HepG2 (cell line): ENCODE measurements around the gene RBL1. TPM values are rescaled to one million over a fixed set of nuclear protein-coding genes. Genes with fewer than 3 reads are reported as not detected.
A peak's percentile ranks its signal among the peaks of the same experiment; 100 is the strongest.

Source experiments
- ATF3 ChIP-seq: sonication (generic); formaldehyde crosslinking; IDR thresholded peaks from 2 replicates; pipeline ENCODE4 v1.4.0; 2020; ENCODE audit warnings: missing genetic modification reagents
- CBX1 ChIP-seq: IDR thresholded peaks from one replicate; pipeline ENCODE4 v1.6.1; 2016; ENCODE audit warnings: antibody characterized with exemption, low read depth
- GPBP1L1 ChIP-seq: sonication (generic); formaldehyde crosslinking; IDR thresholded peaks from 2 replicates; pipeline ENCODE4 v1.5.0; 2020; ENCODE audit warnings: mild to moderate bottlenecking, missing genetic modification reagents
- MYNN ChIP-seq: sonication (generic); formaldehyde crosslinking; IDR thresholded peaks from 2 replicates; pipeline ENCODE4 v1.4.0; 2020; ENCODE audit warnings: mild to moderate bottlenecking, low read depth, missing genetic modification reagents
- PAXIP1 ChIP-seq: sonication (generic); formaldehyde crosslinking; conservative IDR thresholded peaks from 2 replicates; pipeline ENCODE4 v1.4.0; 2020; ENCODE audit warnings: mild to moderate bottlenecking, missing genetic modification reagents, moderate library complexity
- TOE1 ChIP-seq: sonication (generic); formaldehyde crosslinking; IDR thresholded peaks from 2 replicates; pipeline ENCODE4 v1.4.0; 2020; ENCODE audit warnings: mild to moderate bottlenecking, missing genetic modification reagents
- TRIM24 ChIP-seq: sonication (generic); formaldehyde crosslinking; IDR thresholded peaks from 2 replicates; pipeline ENCODE4 v1.8.0; 2022; ENCODE audit warnings: mild to moderate bottlenecking, missing genetic modification reagents
- ZFP41 ChIP-seq: sonication (generic); formaldehyde crosslinking; IDR thresholded peaks from 2 replicates; pipeline ENCODE4 v1.4.0; 2020; ENCODE audit warnings: mild to moderate bottlenecking, missing genetic modification reagents, borderline replicate concordance
- ZFP91 ChIP-seq: sonication (generic); formaldehyde crosslinking; IDR thresholded peaks from 2 replicates; pipeline ENCODE4 v1.9.0; 2022; ENCODE audit warnings: missing genetic modification reagents, mild to moderate bottlenecking, borderline replicate concordance
- ZHX2 ChIP-seq, 2 experiments: sonication (generic) in 1 of 2; formaldehyde crosslinking in 1 of 2; IDR thresholded peaks; 2 replicates each; pipeline versions ENCODE4 v1.6.1 to v1.9.0; 2014 to 2022; ENCODE audit warnings: antibody characterized with exemption in 1 of 2, borderline replicate concordance in 1 of 2, inconsistent platforms in 1 of 2, low read depth in 1 of 2, missing genetic modification reagents in 1 of 2
- ZNF891 ChIP-seq: sonication (generic); formaldehyde crosslinking; IDR thresholded peaks from 2 replicates; pipeline ENCODE4 v1.5.0; 2020; ENCODE audit warnings: mild to moderate bottlenecking, missing genetic modification reagents
- ZUFSP ChIP-seq: sonication (generic); formaldehyde crosslinking; IDR thresholded peaks from 2 replicates; pipeline ENCODE4 v1.9.0; 2021; ENCODE audit warnings: missing genetic modification reagents, mild to moderate bottlenecking, borderline replicate concordance
- polyA plus RNA-seq, 8 experiments: library from polyadenylated mRNA; depleted of rRNA in 3 of 8; stranded (reverse) in 7 of 8; unstranded in 1 of 8; fragments of >200 nt; fragmentation: Illumina TruSeq in 4 of 8; extraction: Trizol in 4 of 8; gene quantifications; 2 replicates each; pipeline versions ENCODE4 v1.2.1 to v1.2.3, GENCODE V29; 2011 to 2016; ENCODE audit warnings: low read depth in 4 of 8, missing spikeins in 1 of 8, mixed read lengths in 1 of 8; ENCODE audit not compliant: insufficient read depth in 1 of 8
- total RNA-seq, 5 experiments: library from RNA; depleted of rRNA; stranded (reverse); fragments of >200 nt; fragmentation: Illumina TruSeq; extraction: Trizol; gene quantifications; 2 replicates each; pipeline ENCODE4 v1.2.3, GENCODE V29; 2016; ENCODE audit warnings: low read depth in 1 of 5

Gene RBL1
- total and polyA plus RNA-seq, 2 of the 13 experiments (the other 11 are each of a cell fraction or from before 2014, with no cell fraction given), result 6.0 to 27.5 TPM

GRCh38 chr20:36951979-36952738 is 143.6 kb downstream of the RBL1 start (continued):
- no peak for TF ChIP-seq ZUFSP (CRISPR knock-in tag)
- TF ChIP-seq ATF3 (CRISPR knock-in tag), result no peak
- TF ChIP-seq PAXIP1 (CRISPR knock-in tag), result no peak
- TF ChIP-seq ZNF891, result no peak
- TF ChIP-seq CBX1, result no peak
- peak; percentile 36; the same call in 1 of the 2 replicates for TF ChIP-seq TOE1 (CRISPR knock-in tag)
- no peak for TF ChIP-seq MYNN
- TF ChIP-seq GPBP1L1 (CRISPR knock-in tag), result no peak
- 0 out of 2 replicates have a peak, but pooled peaks have one; percentile 24 for TF ChIP-seq ZFP91 (CRISPR knock-in tag)
- no peak for TF ChIP-seq ZHX2 (IDR thresholded peaks at IDR 0.05; ENCODE audit: low read depth)
- TF ChIP-seq ZHX2 (CRISPR knock-in tag; IDR thresholded peaks at IDR 0.05; ENCODE audit: borderline replicate concordance), result 0 out of 2 replicates have a peak, but pooled peaks have one; percentile 78
- no peak for TF ChIP-seq ZFP41 (CRISPR knock-in tag)
- no peak for TF ChIP-seq TRIM24
